GM19463 (cell line): ENCODE measurements around the gene PDZRN4.
"Not testable (repeated sequence)": the region's sequence is repeated elsewhere in the genome, so short reads cannot be mapped to it uniquely, and the experiment has no call there.

Experiments used
- ATAC-seq: cut with Tn5 transposase; IDR thresholded peaks from one replicate; pipeline ENCODE4 v1.9.1; 2021; ENCODE audit warnings: mild to moderate bottlenecking, moderate library complexity; ENCODE audit not compliant: unreplicated experiment

The PDZRN4 gene

GRCh38 chr12:41188058-41188840, at the start of gene PDZRN4:
PDZRN4 (plus strand) TSS chr12:41188320.
- no peak for ATAC-seq

DNA sequence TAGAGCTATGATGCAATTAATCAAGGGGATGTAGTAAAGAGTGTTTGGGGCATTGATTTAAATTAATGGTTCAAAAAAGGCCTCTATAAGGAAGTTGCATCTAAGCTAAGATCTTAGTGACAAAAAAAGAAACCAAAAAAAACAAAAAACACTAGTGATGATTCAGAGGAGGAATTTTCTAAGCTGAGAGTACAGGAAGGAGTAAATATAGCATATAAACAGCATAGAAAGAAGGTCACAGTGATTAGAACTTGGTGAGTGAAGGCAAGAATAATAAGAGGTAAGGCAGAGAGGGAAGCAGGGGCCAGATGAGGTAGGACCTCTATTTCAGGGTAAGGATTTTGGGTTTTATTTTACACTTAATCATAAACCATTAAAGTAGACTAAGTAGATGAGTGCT, 48.0 kb upstream of the PDZRN4 start:
- ATAC-seq = no peak

GRCh38 chr12:41141104-41141503, 47.0 kb upstream of the PDZRN4 start:
- no peak for ATAC-seq

GRCh38 chr12:41142376-41142775, 45.7 kb upstream of the PDZRN4 start:
- ATAC-seq = no peak

DNA sequence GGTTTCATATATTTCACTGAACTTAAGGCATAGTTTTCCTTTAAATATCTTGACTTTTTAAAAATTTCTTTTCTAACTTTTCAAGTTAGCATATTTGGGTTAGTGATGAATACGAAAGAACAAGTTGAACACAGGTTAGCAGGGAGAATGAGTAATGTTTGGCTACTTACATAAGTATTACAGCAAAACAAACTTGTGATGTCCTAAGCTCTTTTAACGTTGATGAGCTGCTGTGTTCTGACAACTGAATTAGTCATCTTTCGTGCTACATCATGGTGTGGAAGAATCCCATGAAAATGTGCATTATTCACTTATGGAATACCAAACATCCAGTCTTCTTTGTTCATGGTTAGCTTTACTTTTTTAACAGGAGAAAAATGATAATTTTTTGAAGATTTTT, 36.3 kb upstream of the PDZRN4 start:
- ATAC-seq = no peak

- no peak for ATAC-seq
Observed at GRCh38 chr12:41162461-41162860, 25.7 kb upstream of the PDZRN4 start.

GRCh38 chr12:41167701-41168100, 20.4 kb upstream of the PDZRN4 start:
- ATAC-seq = no peak

DNA sequence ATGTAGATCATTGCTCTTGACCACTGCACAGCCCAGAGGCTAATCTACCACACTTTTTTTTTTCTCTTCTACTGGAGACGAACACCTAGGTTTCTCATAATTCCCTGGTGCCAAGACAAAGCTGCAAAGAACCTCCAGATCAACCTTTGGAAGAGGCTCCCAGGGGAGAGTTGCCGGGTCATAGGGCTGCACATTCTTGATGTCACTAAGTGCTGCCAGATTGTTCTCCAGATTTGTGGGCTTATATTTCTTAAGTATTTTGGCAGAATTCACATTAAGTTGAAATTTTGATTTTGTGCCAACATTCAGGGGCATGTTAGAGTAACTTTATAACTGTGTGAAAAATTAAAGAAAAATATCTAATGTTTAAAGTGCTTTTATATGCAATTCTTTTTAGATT, 13.5 kb upstream of the PDZRN4 start:
- ATAC-seq = no peak

DNA sequence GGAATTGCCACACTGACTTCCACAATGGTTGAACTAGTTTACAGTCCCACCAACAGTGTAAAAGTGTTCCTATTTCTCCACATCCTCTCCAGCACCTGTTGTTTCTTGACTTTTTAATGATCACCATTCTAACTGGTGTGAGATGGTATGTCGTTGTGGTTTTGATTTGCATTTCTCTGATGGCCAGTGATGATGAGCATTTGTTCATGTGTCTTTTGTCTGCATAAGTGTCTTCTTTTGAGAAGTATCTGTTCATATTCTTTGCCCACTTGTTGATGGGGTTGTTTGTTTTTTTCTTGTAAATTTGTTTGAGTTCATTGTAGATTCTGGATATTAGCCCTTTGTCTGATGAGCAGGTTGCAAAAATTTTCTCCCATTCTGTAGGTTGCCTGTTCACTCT, 8.6 kb upstream of the PDZRN4 start:
- not testable (repeated sequence) for ATAC-seq

DNA sequence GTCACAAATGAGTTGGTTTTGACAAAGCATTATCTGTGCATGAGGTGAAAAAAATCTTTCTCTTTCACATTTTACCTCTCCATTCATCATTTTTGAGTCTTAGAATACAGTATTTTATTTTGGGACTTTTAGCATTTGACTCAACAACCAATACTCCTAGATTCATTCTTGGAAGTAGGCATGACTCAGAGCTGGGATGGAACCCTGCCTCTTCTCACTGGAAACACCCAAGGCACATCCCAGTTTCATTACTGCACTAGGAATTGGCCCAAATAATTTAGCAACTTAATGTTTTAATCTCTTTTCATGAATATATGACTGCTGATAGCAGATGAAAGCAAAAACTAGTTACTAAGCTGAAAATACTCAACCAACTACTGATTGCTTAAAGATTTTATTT, 3.3 kb upstream of the PDZRN4 start:
- no peak for ATAC-seq

- no peak for ATAC-seq
Observed at GRCh38 chr12:41186026-41186425, 2.1 kb upstream of the PDZRN4 start.

GRCh38 chr12:41188841-41189394, 798 bp downstream of the PDZRN4 start:
- no peak for ATAC-seq

- no peak for ATAC-seq
Observed at GRCh38 chr12:41189395-41190251, 1.5 kb downstream of the PDZRN4 start.

- no peak for ATAC-seq
Observed at GRCh38 chr12:41190338-41190737, 2.2 kb downstream of the PDZRN4 start.

- ATAC-seq = not testable (repeated sequence)
Observed at GRCh38 chr12:41191549-41191948, 3.4 kb downstream of the PDZRN4 start.

- no peak for ATAC-seq
Observed at GRCh38 chr12:41193311-41193710, 5.2 kb downstream of the PDZRN4 start.

GRCh38 chr12:41202051-41202450, 13.9 kb downstream of the PDZRN4 start:
- no peak for ATAC-seq

- ATAC-seq = no peak
Observed at GRCh38 chr12:41205070-41205709, 17.1 kb downstream of the PDZRN4 start.

- ATAC-seq = no peak
Observed at GRCh38 chr12:41206298-41206697, 18.2 kb downstream of the PDZRN4 start.

- no peak for ATAC-seq
Observed at GRCh38 chr12:41211448-41211847, 23.3 kb downstream of the PDZRN4 start.

DNA sequence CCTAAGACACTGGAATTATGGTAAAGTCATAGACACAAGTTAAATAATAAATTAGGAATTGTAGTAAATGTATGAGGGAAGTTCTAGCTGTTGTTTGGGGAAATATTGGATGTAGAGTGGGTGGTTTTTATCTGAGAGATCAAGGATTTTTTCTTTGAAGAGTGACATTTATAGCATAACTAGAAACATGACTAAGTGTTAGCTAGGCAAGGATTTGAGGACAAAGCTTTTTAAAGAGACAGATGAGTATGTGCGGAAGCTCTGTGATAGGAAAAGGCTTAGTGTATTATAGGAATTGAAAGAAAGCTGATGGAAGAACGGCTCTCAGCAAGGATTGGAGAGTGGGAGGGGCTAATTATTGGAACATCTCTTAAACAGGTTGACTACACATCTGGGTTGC, 24.5 kb downstream of the PDZRN4 start:
- ATAC-seq = no peak
